Measurements from ENCODE around the gene PCMT1.
"Not testable (repeated sequence)": the region's sequence is repeated elsewhere in the genome, so short reads cannot be mapped to it uniquely, and the experiment has no call there.

PCMT1 gene

DNA sequence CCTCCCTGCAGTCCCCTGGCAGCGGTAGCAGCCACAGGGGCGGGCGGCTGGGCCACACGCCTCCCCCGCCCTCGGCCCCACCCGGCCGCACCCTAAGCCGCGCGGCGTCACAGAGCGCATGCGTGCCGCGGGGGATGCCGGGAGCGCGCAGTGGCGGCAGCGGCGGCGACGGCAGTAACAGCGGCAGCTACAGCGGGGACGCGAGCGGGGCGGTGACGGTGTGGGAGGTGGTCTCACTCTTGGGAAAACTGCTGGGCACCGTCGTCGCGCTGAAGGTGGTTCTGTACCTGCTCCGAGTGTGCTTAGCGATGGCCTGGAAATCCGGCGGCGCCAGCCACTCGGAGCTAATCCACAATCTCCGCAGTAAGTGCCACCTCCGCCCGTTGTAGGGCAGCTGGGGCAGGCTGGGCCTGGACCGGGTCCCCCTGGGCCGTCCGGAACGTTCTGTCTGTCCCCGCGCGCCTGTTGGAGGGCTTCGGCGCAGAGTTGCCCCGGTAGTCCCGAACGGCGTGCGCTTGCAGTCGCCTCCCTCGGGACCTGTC, at the start of gene PCMT1:
Gene PCMT1 (plus strand): TSS at position 148 of the 542 bp plus-strand sequence. CDS start 161 bp downstream, at position 309.
- peak; percentile 82 to 86 for DNase-seq

DNA sequence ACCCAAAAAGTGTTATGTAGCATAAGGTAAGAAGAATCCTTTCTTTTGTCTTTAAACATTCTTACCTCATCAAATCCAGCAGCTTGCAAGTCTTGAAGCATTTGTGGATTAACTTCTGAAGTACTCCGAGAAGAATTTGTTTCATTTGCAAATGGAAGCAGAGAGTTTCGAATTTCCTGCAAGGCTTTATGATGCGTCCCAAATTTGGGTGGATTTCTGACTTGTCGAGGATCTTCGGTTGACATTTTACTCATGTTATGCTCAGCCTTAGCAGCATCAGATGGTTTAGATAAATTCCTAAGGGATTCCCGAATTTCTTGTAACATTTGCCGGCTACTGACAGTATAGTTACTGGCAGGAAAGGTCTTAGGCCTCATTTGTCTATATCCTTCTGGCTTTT, 47.8 kb upstream of the PCMT1 start:
- DNase-seq: no peak

DNA sequence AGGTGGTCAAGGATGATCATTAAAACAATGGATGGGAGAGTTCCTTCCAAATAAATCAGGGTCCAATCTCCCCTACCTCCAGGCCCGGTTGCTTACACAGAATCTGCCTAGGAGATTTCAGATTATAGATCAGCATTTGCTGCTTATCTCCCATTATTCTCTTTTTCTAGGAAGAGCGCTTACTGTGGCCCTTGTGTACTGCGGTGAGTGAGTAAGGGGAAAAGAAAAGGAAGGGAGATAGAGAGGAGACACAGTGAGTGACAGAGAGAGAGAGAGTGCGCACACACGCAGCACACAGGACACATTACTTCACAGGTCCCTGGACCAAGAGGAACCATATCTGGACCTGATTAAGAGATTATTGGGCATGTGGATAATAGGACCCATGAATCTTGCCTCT, 37.8 kb upstream of the PCMT1 start:
- no peak for DNase-seq

DNA sequence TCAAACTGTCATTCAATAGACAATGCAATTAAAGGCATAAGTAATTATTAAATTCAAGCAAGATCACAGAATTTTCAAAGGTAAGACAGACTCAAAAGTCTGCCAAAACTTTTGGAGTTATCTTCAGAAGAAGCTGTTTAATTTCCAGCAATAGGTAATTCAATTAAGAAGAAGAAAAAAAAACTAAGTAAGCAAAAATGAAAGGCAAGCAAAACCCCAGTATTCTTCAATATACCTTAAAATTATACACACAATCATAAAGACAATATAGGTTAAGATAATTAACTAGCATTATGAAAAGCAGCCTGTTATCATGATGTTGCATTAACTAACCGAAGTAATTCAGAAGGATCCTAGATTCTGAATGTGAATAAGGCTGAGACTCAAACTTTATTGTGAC, 35.1 kb upstream of the PCMT1 start:
- no peak for DNase-seq

DNA sequence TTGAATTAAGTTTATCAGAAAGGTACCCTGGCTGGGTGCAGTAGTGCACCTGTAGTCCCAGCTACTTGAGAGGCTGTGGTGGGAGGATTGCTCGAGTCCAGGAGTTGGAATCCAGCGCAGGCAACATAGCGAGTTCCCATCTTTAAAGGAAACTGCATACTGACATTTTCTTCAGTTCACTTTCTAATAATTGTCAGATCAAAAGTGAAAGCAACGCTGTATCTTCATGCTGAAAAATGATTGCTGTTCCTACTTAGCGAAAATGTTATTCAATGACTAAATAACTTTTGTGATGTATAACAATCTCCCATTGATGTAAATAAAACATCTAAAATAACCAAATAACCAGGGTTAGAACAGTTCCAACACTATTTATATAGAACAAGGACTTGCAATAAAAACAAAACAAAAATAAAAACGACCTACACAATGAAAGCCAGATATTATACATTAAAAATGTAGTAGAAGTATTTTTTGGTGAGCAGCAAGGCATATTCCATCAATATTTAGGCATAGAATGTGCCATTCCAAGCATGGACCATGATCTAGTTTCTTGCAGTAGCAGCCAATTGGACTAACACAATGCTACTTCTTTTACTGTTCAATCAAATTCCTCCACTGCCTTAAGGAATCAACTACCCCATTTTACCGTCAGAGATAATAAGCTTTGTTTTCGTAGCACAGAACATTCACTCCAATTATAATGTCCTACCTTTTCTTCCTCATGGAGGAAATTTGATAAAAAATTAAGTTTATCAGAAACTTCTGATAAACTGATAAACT, 33.2 kb upstream of the PCMT1 start:
- no peak for DNase-seq

DNA sequence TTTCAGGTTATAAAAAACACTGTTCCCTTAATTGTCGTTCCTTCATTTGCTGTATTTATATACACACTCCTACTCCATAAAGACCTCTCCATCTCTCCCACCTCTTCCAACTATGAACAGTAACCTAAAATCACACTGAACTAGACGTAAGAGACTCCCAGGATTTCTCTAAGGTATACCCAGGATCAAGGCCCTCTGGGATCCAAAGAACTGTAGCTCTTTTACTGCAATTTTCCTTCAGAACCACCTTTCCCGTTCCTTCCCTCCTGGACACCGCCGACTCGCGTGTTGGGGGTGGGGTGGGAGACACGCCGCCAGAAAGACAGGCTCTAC, 32.3 kb upstream of the PCMT1 start:
- DNase-seq: no peak

DNA sequence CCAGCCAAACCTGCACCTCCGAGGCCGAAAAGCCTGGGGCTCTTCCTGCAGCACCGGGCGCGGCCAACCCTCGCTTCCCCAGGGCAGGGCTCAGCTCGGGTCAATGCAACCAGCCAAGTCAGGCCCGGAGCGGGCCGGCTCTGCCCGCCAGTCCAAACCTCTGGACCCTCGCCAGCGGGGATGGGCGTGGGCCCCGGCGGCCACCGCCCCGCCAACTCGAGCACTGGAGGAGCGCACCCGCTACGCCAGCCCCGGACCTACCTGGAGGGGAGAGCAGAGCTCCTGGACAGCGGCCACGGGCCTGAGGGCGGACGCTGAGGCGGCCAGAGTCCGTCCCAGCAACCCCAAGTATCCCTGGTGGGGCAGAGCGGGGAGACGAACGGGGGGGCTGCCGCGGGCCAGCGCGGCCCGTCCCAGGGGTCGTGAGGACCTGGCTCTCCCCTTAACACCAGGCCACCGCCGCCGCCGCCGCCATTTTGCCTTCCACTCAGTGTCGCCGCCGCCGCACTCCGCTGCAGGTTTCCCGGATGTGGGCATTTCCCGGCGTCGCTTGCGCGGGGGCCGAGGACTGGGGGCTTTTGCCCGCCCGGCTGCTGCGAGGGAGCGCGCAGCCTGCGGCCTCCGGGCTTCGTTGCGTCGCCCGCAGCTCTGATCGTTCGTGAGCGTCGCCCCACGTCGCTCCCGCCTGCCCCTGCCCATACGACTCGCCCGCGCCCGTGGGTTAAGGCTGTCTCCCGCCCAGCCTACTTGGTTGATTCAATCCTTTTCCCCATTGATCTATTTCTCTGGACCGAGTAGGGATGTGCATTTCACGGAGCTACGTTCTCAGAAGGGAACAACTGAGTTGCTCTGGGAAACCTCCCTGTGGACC, 31.7 kb upstream of the PCMT1 start, which contains the start of gene LATS1:
Gene LATS1 (minus strand): TSS at position 514 of the 871 bp plus-strand sequence. CDS start 15,975 bp downstream, outside the sequence.
- peak; percentile 68 to 86 for DNase-seq

DNA sequence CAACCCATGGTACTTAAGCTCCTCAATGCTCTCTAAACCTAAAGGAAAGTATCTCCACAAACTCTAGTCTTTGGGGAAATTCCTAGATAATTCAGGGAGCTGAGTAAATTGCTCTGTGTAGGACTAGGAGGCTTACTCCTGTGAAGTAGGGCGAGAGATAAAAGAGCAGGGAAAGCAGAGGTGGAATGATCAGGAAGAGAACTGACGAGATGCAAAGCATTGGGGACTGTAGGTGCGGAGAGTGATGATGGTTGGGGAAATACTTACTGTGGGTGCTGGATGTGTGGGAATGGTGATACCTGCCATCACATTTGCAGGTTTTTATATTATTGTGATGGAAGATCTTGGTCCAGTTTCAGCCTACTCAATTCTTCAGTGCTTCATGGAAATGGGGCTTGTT, 30.0 kb upstream of the PCMT1 start:
- no peak for DNase-seq

DNA sequence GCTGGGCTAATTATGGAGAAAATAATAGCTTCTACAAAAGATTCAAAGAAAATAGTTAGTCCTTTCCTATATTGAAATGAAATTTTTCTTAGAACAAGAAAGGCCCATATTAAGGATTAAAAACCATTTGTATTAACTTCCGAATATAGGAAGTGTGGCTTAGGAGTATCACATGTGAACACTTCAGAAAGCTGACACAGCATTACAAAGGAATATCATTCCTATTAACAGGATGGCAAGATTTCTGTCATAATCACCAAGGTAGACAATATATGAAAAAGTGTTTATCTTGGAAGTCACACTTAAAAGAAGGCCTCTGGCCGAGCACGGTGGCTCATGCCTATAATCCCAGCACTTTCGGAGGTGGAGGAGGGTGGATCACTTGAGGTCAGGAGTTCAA, 26.3 kb upstream of the PCMT1 start:
- no peak for DNase-seq

DNA sequence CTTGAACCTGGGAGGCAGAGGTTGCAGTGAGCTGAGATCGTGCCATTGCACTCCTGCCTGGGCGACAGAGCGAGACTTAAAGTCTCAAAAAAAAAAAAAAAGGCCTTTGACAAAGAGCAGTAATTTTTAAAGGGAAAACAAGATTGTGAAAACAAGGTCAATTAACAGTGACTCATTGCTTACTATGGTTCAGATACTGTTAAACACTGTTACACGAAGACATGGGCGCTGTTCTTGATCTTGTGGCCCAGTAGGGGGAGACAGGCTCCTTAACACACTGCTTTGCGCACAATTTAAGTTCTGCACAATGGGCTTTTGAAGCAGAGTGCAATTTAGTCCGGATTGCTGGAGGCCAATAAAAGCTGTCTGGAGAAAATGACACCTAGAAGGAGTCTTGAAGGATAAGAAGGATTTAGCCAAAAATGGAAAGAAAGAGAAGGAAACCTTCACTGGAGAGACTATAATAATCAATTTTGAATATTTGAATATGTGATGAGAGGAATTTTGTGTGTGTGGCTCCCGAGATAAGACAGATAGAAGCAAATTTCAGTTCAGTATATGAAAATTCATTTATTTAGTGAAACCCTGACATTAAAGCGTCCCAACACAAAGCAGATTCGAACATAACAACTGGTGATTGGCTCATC, 25.6 kb upstream of the PCMT1 start:
- DNase-seq: peak; percentile 50 to 88

DNA sequence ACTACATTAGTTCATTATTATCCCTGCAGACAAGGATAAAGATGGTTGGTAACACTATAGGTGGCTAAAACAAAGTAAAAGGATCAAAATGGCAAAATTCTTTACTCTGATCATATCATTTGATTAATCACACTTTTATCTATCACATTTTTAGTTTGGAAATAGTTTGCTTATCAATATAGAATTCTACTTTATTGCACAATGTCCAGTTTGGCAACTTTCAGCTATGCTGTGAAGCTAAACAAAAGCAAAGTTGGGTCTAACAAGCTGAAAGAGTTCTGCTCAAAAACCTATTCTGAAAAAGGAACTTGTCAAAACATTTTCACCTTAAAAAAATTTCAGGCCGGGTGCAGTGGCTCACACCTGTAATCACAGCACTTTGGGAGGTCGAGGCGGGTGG, 23.8 kb upstream of the PCMT1 start:
- DNase-seq: no peak

DNA sequence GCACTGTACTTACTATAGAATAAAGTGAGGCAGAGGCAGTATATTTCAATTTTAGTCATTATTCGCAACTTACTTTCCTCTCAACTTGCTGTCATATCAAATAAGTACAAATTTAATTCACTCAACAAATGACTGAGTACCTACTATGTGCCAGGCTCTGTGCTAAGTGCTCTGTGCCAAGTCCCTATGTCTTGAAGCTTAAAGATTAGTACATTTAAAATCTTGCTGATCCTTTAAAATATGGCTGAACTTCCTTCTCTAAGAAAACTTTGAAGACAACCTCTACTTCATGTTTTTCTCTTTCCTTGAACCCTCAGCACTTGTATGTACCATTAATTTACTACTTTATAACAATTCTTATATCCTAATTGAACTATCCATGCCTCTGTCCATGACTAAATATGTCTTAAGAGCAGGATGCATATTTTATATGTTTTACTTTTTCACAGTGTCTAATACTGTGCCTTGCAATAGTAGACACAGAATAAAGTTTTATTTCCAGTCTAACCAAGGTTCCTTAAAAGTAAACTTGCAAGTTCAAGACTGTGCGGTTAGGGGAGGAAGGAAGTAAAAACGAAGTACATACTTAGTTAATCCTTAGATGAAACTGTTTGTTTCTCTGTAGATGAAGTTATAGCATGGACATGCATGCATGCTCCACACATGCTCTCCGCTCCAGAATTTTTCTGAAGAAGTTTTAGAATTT, 21.6 kb upstream of the PCMT1 start:
- peak in 1 of 2 donors; percentile 12 for DNase-seq

DNA sequence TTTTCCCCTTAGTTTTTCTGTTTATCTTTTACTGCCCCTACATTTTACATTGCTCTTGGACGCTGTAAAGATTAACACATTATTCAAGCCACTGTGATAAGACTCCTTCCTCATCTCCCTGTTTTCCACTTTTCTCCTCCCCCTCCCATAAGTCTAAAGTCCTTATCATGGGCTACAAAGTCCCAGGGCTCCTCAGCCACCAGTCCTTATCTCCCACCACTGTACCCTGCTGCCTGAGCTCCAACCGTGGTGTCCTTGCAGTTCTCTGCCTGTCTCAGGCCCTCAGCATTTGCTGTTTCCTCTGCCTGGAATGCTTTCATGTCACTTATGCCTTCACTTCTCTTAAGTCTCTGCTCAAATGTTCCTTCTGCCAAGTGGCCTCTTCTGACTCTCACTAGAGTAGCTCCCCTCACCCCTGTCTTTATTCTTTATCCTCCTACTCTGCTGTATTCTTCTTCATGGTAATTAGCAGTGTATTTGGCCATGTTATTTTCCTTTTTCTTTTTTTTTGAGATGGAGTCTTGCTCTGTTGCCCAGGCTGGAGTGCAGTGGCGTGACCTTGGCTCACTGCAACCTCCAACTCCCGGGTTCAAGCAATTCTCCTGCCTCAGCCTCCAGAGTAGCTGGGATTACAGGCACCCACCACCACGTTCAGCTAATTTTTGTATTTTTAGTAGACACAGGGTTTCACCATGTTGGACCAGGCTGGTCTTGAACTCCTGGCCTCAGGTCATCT, 20.9 kb upstream of the PCMT1 start:
- DNase-seq: no peak

DNA sequence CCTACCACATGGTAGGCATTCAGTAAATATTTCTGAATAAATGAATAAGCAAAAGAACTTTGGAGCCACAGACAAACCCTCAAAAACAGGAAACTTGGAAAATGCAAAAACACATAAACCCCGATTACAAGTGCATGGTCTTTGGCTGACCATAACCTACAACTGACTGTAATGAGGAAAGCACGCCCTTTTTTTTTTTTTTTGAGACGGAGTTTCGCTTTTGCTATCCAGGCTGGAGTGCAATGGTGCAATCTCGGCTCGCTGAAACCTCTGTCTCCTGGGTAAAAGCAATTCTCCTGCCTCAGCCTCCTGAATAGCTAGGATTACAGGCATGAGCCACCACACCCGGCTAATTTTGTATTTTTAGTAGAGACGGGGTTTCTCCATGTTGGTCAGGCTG, 19.7 kb upstream of the PCMT1 start:
- DNase-seq: no peak

DNA sequence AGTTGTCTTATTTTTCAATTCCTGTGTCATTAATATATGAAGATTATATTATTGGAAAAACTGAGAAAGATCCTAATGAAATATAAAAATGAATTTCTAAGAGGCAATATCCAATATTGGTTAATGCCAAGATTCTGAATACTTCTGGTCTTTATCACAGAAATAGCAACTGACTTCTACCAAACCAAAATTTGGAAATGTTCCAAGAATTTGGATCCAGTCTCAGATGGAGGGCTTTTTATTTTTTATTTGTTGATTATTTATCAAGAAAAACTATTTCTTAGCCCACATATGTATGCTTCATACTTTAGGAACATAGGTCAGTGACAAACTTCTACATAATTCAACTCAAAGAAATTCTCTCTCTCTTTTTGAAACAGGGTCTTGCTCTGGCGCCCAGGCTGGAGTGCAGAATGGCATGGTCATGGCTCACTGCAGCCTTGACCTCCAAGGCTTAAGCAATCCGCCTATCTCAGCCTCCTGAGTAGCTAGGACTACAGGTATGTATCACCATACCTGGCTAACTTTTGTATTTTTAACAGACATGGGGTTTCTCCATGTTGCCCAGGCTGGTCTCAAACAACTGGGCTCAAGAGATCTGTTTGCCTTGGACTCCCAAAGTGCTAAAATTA, 16.3 kb upstream of the PCMT1 start:
- DNase-seq: no peak

DNA sequence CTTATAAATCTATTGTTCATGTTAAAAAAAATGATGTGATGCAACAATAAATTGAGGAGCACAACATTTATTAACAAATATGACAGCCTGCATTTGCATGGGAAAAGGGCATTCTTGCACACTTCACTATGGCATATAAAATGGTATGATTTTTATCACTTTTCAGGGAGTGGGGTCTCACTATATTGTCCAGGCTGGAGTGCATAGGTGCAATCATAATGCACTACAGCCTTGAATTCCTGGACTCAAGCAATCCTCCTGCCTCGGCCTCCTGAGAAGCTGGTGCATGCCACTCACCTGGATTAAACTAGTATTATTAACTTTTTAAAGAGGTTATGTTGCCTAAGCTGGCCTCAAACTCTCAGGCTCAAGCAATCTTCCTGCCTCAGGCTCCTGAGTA, 14.6 kb upstream of the PCMT1 start:
- DNase-seq: no peak

DNA sequence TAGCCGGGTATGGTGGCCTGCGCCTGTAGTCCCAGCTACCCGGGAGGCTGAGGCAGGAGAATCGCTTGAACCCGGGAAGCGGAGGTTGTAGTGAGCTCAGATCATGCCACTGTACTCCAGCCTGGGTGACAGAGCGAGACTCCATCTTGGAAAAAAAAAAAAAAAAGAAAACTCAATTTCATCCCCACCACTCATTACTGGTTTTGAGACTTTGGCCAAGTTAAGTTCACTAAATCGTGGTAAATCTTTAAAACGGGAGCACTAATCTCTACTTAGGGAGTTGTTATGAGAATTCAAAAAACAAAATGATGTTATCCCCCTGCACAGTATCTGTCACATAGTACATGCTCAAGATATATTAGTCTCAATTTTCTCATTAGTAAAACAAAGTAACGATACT, 4.3 kb upstream of the PCMT1 start:
- not testable (repeated sequence) for DNase-seq

DNA sequence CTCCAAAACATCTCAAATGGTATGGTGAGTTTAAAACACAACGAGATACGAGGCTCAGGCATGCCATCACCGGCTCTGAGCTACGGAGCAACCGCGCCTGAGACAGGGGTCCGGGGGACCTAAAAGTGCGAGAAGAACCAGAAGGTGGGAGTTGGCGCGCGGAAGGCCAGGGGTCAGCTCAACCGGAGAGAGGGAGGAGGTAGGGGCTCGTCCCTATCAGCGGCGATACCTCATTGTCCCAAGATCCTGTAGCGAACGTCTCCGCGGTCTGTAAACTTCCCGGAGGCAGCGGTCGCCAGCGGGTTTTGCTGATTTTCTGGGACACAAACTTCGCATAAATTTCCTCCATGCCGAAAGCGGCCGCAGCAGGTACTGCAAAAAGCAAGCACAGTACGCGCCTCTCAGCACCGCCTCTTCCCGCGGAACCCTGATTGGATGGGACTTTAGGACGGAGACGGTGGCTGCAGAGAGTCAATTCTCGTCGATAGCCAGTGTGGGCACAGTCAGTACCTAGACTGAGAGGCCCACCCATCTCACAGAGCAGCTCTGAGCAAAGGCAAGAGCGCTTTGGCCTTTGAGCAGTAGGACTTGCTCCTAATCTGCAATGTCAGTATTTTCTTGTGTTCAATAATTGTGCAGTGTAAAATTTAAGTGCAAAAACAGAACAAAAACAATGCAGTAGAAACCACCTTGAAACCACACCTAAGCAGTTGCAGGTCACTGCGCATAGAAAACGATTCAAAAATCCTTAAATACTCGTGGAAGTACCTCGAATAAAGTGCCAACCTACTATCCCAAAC, 3.2 kb upstream of the PCMT1 start, which contains the start of gene NUP43:
Gene NUP43 (minus strand): TSS at position 383 of the 800 bp plus-strand sequence. CDS start 34 bp downstream, at position 349.
- peak; percentile 87 to 90 for DNase-seq

DNA sequence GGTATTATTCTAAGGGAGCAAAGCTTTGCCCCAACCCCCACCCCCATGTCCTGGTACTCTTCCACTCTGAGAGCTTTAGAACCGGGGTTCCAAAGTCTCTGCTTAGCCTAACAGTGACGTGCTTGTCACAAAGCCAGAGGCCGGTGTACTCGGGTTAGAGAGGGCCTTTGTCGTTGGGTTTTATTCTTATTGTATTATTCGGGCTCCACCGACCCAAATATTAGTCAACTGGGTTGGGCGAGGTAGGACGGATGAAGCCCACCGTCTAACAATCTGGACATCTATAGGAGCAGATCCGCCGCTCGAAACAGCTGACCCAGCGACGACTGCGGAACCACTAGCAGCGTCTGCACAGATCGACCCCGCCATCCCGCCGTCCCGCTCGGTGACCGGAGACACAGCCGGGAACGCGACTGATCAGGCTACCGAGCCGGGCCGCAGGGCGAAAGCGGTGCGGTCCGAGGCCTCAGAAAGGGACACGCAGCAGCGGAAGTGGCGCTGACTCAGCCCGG, 403 bp upstream of the PCMT1 start:
- DNase-seq: not testable (repeated sequence)

DNA sequence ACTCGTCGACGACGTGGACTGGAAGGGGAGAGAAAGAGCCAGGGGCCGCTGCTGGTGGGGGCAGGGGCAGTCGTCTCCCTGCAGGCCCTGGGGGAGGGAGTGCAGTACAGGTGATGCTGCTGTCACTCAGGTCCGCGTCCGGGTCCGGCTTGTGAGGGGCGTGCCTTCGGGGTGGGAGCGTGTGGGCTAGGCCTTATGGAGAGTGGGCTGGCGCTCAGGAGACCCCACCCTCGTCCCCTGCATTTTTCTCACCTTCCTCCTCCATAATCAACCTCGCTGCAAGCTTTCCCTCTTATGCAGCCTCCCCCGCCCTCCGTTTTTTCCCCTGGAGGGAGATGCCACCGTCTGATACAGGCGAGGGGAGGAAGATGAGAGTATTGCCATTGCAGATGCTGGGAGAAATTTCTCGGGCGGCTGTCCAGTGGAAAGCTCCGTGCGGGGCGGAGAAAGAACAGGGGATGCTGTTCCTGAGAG, 632 bp downstream of the PCMT1 start:
- DNase-seq: peak in 1 of 2 donors; percentile 43

All from hippocampal formation (tissue), 2 donors.